Measurements from ENCODE around the gene MDGA2. TPM values are rescaled to one million over a fixed set of nuclear protein-coding genes. Genes with fewer than 3 reads are reported as not detected.

MDGA2 gene
- total RNA-seq, 2 donors from 2014 or later, result 0.82 to 8.8 TPM

DNA sequence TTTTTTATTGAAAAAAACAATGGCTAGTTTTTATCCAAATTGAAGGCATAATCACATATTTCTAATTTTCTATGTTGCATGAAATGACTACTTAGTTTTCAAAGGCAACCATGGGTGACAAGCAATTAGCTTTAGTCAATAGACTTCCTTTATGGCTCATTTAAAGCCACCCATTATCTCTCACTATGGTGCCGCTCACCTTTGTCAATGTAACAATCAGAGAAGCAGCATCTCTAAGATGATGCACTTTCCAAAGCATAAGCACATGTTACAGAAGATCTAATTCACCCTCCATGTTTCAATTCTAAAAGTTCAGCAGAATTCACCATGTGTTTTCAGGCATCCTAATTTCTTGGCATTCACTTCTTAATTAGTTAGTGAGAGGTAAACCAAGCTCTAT, 857.3 kb downstream of the MDGA2 start:
- Histone ChIP-seq H3K9ac (ENCODE audit: extremely low read depth, low read length, poor library complexity, severe bottlenecking) (no peak overlapping the region), H3K27me3 (ENCODE audit: control insufficient read depth, insufficient read depth, low read length, poor library complexity, severe bottlenecking) (no peaks in the 10 kb centered on the region), H3K27ac (ENCODE audit: low read depth, low read length) (no peak overlapping the region), H3K4me1 (ENCODE audit: control insufficient read depth, insufficient read depth, low read length) (peaks cover 16% of the 10 kb centered on the region), H3K9me3 (ENCODE audit: control insufficient read depth, low read length) (no peaks in the 10 kb centered on the region), H3K36me3 (ENCODE audit: control insufficient read depth, insufficient read depth, low read length) (no peaks in the 10 kb centered on the region), H3K4me3 (ENCODE audit: low read length) (no peak overlapping the region)
- H3K4me3 Mint-ChIP-seq, result no peak overlapping the region
- no peaks in the 10 kb centered on the region for H3K36me3 Mint-ChIP-seq (ENCODE audit: low read depth)
- peaks cover 31% of the 10 kb centered on the region for H3K4me1 Mint-ChIP-seq
- no peaks in the 10 kb centered on the region for H3K27me3 Mint-ChIP-seq (ENCODE audit: insufficient read depth)
- peaks cover 5% of the 10 kb centered on the region for H3K9me3 Mint-ChIP-seq
- H3K27ac Mint-ChIP-seq, result no peak overlapping the region
- TF ChIP-seq, protein P1, sequence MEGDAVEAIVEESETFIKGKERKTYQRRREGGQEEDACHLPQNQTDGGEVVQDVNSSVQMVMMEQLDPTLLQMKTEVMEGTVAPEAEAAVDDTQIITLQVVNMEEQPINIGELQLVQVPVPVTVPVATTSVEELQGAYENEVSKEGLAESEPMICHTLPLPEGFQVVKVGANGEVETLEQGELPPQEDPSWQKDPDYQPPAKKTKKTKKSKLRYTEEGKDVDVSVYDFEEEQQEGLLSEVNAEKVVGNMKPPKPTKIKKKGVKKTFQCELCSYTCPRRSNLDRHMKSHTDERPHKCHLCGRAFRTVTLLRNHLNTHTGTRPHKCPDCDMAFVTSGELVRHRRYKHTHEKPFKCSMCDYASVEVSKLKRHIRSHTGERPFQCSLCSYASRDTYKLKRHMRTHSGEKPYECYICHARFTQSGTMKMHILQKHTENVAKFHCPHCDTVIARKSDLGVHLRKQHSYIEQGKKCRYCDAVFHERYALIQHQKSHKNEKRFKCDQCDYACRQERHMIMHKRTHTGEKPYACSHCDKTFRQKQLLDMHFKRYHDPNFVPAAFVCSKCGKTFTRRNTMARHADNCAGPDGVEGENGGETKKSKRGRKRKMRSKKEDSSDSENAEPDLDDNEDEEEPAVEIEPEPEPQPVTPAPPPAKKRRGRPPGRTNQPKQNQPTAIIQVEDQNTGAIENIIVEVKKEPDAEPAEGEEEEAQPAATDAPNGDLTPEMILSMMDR (conservative IDR thresholded peaks at IDR 0.05), result no peak
- DNase-seq, result peak; percentile 57
- WGBS, 2 experiments (ENCODE audit: insufficient coverage in 1 of 2, insufficient read length in 1 of 2), result 46 to 50% methylated on average over 1 of the region's 1 CpG

DNA sequence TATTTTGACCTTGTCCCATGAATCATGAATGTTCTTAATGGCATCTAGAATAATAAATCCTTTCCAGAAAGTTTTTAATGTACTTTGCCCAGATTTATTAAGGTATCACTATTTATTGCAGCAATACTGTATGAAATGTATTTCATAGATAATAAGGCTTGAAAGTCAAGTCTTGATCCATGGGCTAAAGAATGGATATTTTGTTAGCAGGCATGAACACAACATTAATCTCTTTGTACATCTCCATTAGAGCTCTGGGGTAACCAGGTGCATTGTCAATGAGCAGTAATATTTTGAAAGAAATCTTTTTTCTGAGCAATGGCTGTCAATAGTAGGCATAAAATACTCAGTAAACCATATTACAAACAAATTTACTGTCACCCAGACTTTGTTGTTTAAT, 882.3 kb downstream of the MDGA2 start:
- DNase-seq, result no peak
- Histone ChIP-seq H3K27me3 (ENCODE audit: control insufficient read depth, insufficient read depth, low read length, poor library complexity, severe bottlenecking) (no peaks in the 10 kb centered on the region), H3K4me1 (ENCODE audit: control insufficient read depth, insufficient read depth, low read length) (no peaks in the 10 kb centered on the region), H3K9me3 (ENCODE audit: control insufficient read depth, low read length) (no peaks in the 10 kb centered on the region), H3K27ac (ENCODE audit: low read depth, low read length) (no peak overlapping the region), H3K36me3 (ENCODE audit: control insufficient read depth, insufficient read depth, low read length) (no peaks in the 10 kb centered on the region), H3K9ac (ENCODE audit: extremely low read depth, low read length, poor library complexity, severe bottlenecking) (no peak overlapping the region), H3K4me3 (ENCODE audit: low read length) (no peak overlapping the region)
- Mint-ChIP-seq H3K27ac (no peak overlapping the region), H3K9me3 (peaks cover 7% of the 10 kb centered on the region), H3K27me3 (ENCODE audit: insufficient read depth) (no peaks in the 10 kb centered on the region), H3K4me1 (no peaks in the 10 kb centered on the region), H3K4me3 (no peak overlapping the region), H3K36me3 (ENCODE audit: low read depth) (no peaks in the 10 kb centered on the region)
- TF ChIP-seq, protein P1 (conservative IDR thresholded peaks at IDR 0.05), result no peak
